NCI-H2171 (cell line): ENCODE measurements around the gene KRT24.

Source experiments
- DNase-seq: peaks from one replicate; lab custom pipeline; 2025; lab: John Stamatoyannopoulos, UW

The KRT24 gene

DNA sequence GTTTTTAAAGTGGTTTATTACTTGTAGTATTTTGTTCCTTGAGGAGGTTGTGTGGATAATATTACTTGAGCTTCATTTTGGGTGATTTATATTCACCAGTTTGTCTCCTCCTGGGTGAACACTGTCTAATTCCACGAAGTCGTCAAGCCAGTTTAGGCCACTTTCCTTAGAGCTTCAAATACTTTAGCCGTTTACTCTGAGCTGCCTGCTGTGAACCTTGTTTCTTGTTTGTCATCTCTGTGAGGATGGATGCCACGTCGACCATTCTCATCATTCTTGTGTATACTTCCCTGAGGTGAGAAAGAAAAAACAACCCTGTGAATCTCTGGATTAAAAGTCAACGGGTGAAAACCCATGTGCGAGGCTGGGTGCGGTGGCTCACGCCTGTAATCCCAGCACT is 9.0 kb downstream of the KRT24 start:
- DNase-seq, result no peak

DNA sequence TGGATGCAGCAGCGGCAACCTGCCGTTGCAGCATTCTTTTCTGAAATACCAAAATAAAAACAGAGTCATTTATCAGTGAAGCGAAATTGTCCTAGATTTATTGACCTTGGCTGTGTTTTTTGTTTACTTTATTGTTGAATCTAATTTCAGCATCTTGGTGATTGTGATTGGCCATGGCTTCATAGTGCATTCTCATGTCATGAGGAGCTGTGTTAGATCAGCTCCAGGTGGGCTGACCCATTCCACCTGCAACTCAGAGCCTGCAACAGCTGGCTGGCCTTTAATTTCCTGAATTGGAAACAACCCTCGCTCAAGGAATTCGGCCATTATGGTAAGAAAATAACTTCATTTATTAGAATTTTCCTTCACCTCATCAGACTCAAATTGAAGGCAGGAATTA is 16.4 kb downstream of the KRT24 start:
- DNase-seq, result no peak

DNA sequence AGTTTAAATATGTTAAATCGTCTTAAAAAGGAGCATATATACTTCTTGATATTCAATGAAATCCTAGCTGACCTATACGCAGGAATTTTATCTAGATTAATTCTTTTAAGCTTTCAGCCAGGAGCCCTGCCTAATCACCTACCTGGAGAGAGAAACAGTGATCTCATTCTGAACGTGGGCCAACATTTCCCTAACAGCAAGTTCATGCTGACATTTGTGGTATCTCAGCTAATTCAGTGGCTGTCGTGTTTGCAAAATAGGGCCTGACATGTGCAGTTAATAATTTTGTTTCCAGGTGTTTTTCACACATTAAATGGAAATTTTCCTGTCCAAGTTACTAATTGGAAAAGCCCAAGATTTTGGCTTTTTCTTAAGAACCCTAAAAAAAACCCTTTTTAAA is 17.4 kb downstream of the KRT24 start:
- no peak for DNase-seq

DNA sequence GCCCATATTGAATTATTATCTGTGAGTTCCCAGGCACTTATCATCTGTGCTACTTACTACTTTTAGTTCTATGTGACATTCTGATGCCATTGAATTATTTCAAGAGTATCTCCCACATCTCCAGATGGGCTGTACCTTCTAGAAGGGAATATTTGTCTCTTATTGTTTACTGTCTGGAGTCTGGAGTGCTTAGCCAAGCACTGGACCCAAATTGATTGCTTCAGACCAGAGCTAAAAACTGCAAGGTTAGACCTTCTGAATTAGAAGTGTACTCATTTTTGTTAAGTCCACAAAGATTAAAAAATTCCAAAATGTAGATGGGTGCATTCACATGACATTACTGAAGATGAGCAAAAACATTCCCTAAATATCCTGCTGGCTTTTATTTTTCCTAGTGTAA is 22.6 kb downstream of the KRT24 start:
- no peak for DNase-seq

DNA sequence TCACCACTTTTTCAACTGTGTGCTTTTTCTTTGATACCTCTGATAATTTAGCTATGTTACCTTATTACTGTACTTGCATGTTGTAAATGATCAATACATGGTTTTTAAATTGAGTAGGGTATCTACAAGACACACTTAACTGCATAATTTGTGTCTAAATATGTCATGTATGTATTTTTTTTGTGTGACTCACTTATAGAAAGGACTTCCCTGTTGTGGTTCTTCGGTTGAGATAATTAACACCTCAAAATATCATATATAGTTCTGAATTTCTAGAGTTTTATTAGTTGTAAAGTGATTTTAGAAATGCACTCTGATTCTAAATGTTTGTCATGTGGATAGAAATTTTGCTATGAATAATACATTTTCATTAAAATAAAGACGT is 24.0 kb downstream of the KRT24 start:
- DNase-seq, result no peak

DNA sequence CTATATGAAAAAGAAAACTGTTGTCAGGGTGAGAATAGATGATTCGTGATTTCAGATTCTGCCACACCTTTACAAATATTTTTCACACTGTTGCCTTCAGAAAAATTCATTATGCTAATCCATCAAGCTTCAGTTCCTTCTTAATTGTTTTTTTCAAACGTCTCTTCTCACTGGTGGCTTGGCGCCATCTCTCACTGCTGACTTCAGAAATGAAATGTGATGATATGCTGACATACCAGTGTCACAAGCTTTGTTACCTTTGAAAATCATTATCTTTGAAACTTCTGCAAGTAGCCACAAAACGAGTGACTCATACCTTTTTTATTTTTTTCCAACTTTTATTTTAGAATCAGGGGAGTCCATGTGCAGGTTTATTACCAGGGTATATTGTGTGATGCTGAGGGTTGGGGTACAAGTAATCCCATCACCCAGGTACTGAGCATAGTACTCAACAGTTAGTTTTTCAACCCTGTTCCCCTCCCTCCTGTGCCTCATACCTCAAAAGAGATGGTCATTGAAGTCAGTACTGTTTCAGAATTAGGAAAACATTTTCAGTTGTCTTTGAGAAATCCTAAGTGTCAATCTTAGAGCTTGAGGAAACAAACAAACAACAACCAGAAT is 24.5 kb downstream of the KRT24 start:
- DNase-seq, result no peak

DNA sequence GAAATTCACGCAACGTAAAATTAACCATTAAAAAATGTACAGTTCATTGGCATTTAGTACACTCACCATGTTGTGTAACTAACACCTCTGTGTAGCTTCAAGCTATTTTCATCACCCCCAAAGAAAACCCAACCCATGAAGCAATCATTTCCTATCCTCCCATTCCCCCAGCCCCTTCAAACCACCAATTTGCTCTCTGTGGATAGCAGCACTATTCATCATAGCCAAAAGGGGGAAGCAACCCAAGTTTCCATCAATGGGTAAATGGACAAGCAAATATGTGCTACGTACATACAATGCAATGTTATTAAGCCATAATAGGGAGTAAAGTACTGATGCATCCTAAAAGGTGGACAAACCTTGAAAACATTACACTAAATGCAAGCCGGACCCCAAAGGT is 27.6 kb downstream of the KRT24 start:
- DNase-seq, result no peak

DNA sequence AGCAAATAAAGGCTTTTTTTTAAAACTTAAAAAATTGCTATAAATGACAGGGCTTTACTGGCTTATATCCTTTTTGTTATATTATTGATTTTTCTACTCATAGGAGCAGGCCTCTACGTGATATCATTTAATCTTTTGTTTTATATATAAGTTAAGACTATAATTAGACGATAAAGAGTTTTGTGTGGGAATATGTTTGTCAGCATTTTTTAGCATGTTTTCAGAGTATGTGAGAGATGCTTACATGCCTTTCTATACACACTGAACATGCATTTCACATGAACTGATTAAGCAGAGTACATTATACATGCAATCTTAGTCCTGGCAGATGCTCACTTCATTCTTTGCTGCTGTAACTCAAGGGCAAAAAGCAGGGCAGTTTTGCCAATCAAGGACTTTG is 30.9 kb downstream of the KRT24 start:
- no peak for DNase-seq

DNA sequence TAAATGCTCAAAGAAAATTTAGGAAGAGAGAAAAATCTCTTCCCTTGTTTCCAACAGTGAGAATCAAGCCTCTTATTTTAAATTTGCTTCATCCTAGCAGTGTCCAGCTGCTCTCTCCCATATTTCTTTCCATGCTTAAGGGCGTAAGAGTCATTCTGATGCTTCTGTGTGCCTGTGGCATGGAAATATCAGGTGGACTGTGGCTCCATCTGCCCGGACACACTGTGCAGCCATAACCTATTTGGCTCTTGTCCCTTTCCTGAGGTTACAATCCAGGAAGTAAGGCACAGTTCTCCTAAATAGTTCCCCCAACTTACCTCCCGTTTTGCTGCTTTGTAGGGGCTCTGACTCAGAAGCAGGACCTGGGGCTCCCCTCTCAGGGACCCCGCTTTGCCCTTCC is 32.3 kb downstream of the KRT24 start:
- no peak for DNase-seq

DNA sequence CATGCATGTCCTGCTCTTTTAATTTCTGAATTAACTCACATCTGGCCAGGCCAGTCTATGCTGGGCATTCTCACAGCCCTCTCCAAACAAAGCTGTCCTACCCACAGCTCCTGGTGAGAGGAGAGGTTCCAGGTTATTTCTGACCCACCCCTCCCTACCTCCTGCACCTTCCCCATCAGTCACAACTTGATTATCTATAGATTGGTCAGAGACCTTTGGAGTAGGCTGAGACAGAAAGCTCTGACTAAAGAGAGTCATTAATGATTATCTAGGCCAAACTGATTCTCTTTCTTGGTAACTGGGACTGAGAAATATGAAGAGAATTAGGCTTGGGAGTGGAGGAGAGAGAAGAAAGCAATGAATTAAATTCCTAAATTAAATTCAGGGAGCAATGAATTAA is 37.2 kb downstream of the KRT24 start:
- DNase-seq, result no peak

DNA sequence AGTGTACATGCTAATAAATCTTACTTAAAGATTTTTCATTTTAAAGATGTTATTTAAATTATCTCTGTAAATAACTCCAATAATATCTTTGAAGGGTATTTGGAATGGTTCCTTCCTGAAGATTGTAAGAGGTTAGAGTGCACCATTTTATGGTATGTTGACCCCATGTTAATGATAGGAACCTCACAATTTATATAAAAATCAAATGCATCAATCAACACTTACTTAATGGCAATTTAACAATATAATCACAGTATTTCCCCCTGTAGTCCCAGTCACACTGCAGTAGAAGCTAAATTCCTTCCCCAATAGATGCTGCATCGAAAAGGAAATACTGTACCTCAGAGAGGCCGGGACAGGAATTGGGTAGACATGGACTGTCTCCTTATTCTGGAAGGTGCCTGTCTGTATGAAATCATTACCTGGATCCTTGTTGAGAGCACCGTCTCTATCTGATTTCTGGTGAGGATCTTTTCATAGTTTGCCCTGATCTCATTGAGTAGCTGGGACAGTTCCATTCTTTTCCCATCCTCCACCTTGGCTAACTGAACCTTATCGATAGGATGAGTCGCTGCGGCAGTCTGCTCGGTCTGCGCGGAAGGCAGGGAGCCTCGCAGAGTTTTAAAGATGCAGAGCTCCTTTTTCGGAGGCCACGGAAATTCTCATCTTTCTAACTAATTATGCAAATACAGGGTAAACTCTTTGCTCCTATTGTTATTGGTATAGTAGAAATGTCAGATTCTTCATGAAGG is 38.8 kb downstream of the KRT24 start, which contains the start of gene KRT222:
KRT222 (minus strand) TSS at position 596 of the 752 bp plus-strand sequence; CDS start at position 518, 78 bp downstream.
- no peak for DNase-seq

DNA sequence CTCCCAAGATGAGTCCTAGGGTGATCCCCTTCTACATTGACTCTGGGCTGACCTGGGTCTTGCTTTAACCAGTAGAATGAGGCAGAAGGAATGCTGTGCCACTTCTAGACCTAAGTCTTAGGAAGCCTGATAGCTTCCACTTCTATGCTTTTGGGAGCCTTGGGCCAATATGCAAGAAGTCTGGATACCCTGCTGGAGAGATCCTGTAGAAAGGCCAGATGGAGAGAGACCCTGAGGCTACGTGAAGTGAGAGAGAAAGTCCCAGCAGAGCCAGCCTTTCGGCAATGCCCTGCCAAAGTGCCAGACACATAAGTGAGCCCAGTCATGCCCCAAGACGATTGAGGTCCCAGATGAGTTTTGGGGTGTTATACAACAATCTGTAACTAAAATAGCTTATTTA is 40.3 kb downstream of the KRT24 start:
- DNase-seq, result no peak

DNA sequence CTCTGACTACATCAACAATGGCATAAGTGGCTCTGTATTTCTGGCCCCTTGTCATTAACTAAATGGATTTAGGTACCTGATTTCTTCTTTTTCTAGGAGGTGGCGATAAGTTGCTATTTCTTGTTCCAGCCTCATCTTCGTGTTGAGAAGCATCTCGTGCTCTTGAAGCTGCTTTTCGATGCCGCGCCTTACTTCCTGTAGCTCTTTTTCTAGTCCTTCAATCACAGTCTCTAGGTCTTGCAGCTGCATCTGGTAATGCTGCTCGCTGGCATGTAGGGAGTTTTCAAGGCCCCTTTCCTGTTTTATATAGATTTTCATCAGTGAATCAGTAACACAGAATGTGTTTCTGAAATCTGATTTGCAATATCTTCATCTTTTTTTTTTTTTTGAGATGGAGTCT is 43.6 kb downstream of the KRT24 start:
- DNase-seq, result no peak

DNA sequence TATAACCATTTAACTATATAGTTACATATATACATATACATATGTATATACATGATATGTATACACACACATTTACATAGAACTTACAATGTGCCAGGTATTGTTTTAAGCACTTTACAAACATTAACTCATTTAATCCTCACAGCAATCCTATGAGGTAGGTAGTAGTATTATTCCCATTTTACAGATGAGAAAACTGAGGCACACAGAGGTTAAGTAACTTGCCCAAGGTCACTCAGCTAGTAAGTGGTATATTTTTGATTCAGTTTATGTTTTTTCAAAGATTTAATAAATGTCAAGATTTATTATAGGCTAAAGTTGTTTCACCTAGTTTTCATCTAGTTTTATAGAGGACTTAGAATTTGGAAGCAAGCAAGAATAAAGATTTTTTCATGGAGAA is 45.2 kb downstream of the KRT24 start:
- no peak for DNase-seq

DNA sequence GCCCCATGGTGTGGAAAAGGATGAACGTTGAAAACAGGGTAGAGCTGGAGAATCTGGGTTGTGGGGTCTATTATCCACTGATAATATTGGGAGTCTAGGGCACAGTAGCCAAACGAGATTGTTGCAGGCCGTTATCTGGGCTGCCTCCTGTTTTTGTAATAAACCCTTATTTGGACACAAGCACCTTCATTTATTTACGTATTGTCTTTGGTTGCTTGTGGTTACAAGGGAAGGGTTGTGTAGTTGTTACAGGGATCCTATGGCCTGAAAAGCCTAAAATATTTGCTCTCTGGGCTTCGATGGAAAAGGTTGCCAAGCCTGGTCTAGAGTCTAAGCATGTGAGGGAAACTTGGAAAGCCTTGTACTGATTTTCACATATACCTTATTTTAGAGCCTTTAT is 51.6 kb downstream of the KRT24 start:
- no peak for DNase-seq

DNA sequence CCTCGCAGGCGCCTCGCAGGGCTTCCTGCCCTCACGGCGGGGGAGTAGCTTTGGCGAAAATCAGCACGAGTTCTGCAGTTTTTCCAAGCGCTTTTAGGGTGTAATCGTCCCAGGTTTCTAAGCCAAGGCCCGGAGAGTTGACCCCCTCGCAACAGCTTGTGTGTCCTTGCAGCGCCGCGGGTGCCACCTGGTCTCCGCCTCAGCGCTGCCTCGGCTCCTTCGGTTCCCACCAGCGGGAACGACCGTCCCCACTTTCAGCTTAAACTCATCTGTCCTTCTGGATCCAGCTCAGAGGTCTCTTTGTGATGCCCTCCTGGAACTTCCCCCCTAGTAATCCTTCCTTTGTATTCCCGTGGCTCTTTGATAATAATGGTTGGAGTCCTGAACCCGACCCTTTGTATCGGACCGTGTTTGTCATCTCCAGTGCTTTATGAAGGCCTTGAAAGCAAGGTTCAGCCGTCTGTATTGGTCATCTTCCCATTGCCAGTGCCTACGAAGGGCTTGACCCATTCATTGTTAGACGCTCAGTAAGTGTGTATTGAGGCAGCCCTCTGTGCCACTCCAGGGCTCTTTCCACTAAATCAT is 55.1 kb downstream of the KRT24 start:
- DNase-seq, result peak; percentile 52
